HT-29 (cell line): ENCODE data around the gene LAMB3. TPM values are rescaled to one million over a fixed set of nuclear protein-coding genes. Genes with fewer than 3 reads are reported as not detected.

Experiments used
- DNase-seq: peaks from one replicate; pipeline ENCODE4 v3.0.0-alpha.2; 2015; ENCODE audit warnings: low spot score
- total RNA-seq: library from RNA; depleted of rRNA; stranded (reverse); fragments of >200 nt; shearing (Covaris generic); gene quantifications from 2 replicates; pipeline ENCODE4 v1.2.3, GENCODE V29; 2014; rRNA removed

LAMB3 gene
- total RNA-seq, 1 experiment from 2014 or later, result 120 TPM

- DNase-seq, result peak; percentile 96
Observed at GRCh38 chr1:209565759-209566678, 86.2 kb downstream of the LAMB3 start.

Other genes starting within 250 kb of the LAMB3 start
- not detected in 2 replicates for gene CAMK1G, start 68.7 kb downstream of the LAMB3 start, total RNA-seq
- 3.2 TPM in 2 replicates for gene G0S2, start 23.0 kb upstream of the LAMB3 start, total RNA-seq
- gene HSD11B1, start 52.4 kb upstream of the LAMB3 start, total RNA-seq, result not detected in 2 replicates
- gene TRAF3IP3, start 103.6 kb upstream of the LAMB3 start, total RNA-seq, result not detected in 2 replicates
- gene C1orf74, start 132.1 kb upstream of the LAMB3 start, total RNA-seq, result 1.8 and 2.6 TPM in 2 replicates
- gene IRF6, start 153.7 kb upstream of the LAMB3 start, total RNA-seq, result 30.2 and 32.7 TPM in 2 replicates
- gene UTP25, start 175.5 kb upstream of the LAMB3 start, total RNA-seq, result 6.7 and 7.2 TPM in 2 replicates